ENCODE data around the gene INMT. TPM values are rescaled to one million over a fixed set of nuclear protein-coding genes. Genes with fewer than 3 reads are reported as not detected.

INMT gene
- total and polyA plus RNA-seq, 2 of the 13 experiments (the other 11 are each of a cell fraction or from before 2014, with no cell fraction given) = not detected

DNA sequence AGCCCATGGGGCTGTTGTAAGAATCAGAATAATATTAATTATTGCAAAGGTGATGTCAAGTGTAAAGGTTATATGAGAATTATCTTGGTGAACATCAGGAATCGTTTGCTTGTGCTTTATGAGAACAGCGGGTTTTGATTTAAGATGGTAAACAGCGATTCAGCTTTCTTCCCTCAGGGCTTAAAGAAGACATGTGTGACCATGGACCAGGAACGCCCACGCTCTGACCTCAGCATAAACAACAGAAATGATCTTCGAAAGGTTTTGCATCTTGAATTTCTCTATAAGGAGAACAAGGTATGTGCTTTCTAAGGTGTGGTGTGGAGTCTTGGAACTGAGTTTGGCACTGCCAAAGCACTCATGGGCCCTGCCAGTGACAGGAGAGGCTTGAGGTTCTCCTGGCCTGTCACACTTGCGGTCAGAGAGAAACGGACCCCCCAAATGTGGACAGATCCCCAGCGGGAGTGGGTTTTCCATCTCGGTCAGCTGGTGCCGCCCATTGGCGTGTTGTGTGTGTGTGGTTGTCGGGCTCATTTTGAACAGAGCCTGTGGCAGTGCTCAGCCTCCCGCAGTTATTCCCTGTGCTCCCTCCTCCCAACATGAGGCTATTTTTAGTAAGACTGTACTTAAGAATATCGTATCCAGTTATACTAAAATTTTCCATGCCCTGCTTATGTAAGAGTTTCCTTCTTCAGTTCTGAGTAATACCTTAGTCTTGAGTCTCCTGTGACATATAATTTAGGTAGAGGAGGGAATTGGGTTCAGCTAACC lies 26.5 kb downstream of the INMT start:
- Histone ChIP-seq H3K4me3 (replicated peaks in 1 of 3; ENCODE audit: insufficient read depth in 1 of 3, low read depth in 2 of 3, low read length in 3 of 3) (no peak overlapping the region), H3K4me1 (ENCODE audit: insufficient read depth, low read length) (no peaks in the 10 kb centered on the region), H4K20me1 (ENCODE audit: insufficient read depth, low read length) (no peaks in the 10 kb centered on the region), H3K36me3 (replicated peaks in 1 of 2; ENCODE audit: control insufficient read depth in 1 of 2, insufficient read depth in 2 of 2, low read length in 2 of 2) (no peaks in the 10 kb centered on the region), H3K27ac (ENCODE audit: extremely low read length, insufficient read depth, low read length) (no peak overlapping the region), H3K9ac (ENCODE audit: insufficient read depth, low read depth, low read length) (no peak overlapping the region), H3K9me3 (ENCODE audit: low read length) (no peaks in the 10 kb centered on the region), H3K4me2 (ENCODE audit: low read depth, low read length) (no peak overlapping the region), H2AFZ (ENCODE audit: low read length) (no peak overlapping the region), H3K79me2 (ENCODE audit: insufficient read depth, low read length) (no peaks in the 10 kb centered on the region), H3K27me3 (ENCODE audit: control insufficient read depth in 1 of 2, insufficient read depth in 2 of 2, low read length in 2 of 2) (peaks cover 0 to 12% of the 10 kb centered on the region in 2 experiments; a peak in 1 of 5 replicates)
- ATAC-seq (no peak), FAIRE-seq (no peak), DNase-seq (ENCODE audit: low spot score) (no peak)
- intact Hi-C loops (cut with micrococcal nuclease; ENCODE audit: unreplicated experiment) = no loop called here
- no TSS peak for BruUV-seq (replicated peaks)
- TF ChIP-seq PAWR (CRISPR knock-in tag; IDR thresholded peaks at IDR 0.05; ENCODE audit: borderline replicate concordance) = no peak
- no peak for TF ChIP-seq NCOR1 (IDR thresholded peaks at IDR 0.05; ENCODE audit: borderline replicate concordance, low read length)
- no peak for TF ChIP-seq SAP130 (CRISPR knock-in tag; IDR thresholded peaks at IDR 0.05; ENCODE audit: low read depth)
- TF ChIP-seq YEATS4 (CRISPR knock-in tag; IDR thresholded peaks at IDR 0.05; ENCODE audit: borderline replicate concordance) = no peak
- TF ChIP-seq XRCC5 (optimal IDR thresholded peaks at IDR 0.05; ENCODE audit: low read length) = no peak
- no peak for TF ChIP-seq HNF4A (CRISPR knock-in tag; IDR thresholded peaks at IDR 0.05)
- no peak for TF ChIP-seq ZNF672 (CRISPR knock-in tag; IDR thresholded peaks at IDR 0.05)
- no peak for TF ChIP-seq ZNF552 (CRISPR knock-in tag; IDR thresholded peaks at IDR 0.05; ENCODE audit: borderline replicate concordance)
- TF ChIP-seq HDAC1 (CRISPR knock-in tag; IDR thresholded peaks at IDR 0.05) = no peak
- no peak for TF ChIP-seq ZNF589 (CRISPR knock-in tag; conservative IDR thresholded peaks at IDR 0.05)
- 47% methylated on average over 8 of the region's 15 CpGs for WGBS (ENCODE audit: low lambda C conversion rate)
- ChIA-PET POLR2A (no interaction called here), CTCF (ENCODE audit: low intra/inter-chr PET ratio, low total read pairs) (no interaction called here)
- in situ Hi-C loops (cut with HindIII; ENCODE audit: extremely low pct_ligation_motif_present, low pct_unique_long_range_greater_than_20kb) = no loop called here
